ENCODE results near the gene DCAF5.
"Not testable (repeated sequence)": the region's sequence is repeated elsewhere in the genome, so short reads cannot be mapped to it uniquely, and the experiment has no call there.

The DCAF5 gene

GRCh38 chr14:69171569-69171968 is 18.6 kb upstream of the DCAF5 start:
- Histone ChIP-seq H3K4me3 (ENCODE audit: severe bottlenecking) (no peak overlapping the region), H3K9me3 (ENCODE audit: severe bottlenecking) (no peaks in the 10 kb centered on the region), H3K4me1 (ENCODE audit: insufficient read depth, poor library complexity, severe bottlenecking) (no peaks in the 10 kb centered on the region), H3K27ac (ENCODE audit: poor library complexity, severe bottlenecking) (no peak overlapping the region), H3K27me3 (ENCODE audit: insufficient read depth, poor library complexity, severe bottlenecking) (peaks cover 4% of the 10 kb centered on the region), H3K36me3 (ENCODE audit: low read depth) (no peaks in the 10 kb centered on the region)
- TF ChIP-seq, protein P1, sequence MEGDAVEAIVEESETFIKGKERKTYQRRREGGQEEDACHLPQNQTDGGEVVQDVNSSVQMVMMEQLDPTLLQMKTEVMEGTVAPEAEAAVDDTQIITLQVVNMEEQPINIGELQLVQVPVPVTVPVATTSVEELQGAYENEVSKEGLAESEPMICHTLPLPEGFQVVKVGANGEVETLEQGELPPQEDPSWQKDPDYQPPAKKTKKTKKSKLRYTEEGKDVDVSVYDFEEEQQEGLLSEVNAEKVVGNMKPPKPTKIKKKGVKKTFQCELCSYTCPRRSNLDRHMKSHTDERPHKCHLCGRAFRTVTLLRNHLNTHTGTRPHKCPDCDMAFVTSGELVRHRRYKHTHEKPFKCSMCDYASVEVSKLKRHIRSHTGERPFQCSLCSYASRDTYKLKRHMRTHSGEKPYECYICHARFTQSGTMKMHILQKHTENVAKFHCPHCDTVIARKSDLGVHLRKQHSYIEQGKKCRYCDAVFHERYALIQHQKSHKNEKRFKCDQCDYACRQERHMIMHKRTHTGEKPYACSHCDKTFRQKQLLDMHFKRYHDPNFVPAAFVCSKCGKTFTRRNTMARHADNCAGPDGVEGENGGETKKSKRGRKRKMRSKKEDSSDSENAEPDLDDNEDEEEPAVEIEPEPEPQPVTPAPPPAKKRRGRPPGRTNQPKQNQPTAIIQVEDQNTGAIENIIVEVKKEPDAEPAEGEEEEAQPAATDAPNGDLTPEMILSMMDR (IDR thresholded peaks at IDR 0.05; ENCODE audit: poor library complexity, severe bottlenecking), result no peak
- DNase-seq (ENCODE audit: low spot score) (no peak), ATAC-seq (ENCODE audit: low read depth) (no peak)

DNA sequence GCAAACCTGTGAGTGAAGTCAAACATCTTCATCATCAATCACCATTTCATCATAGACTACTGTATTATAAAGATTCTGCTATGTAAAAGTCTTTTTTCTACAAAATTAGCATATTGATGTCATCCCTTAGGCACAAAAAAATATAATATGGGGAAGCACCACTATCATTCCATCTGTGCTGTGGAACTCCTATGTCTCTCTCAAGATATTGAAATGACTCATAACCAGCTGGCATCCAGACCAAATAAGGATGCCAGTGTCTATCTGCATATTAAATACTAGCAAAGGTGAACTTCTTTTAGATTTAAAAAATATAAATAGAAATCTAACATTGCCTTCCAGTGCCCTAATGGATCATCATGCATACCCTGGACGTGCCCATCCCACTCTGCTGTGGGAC is 17.9 kb upstream of the DCAF5 start:
- no peak overlapping the region for H3K27ac ChIP-seq (ENCODE audit: poor library complexity, severe bottlenecking)
- TF ChIP-seq, protein P1 (IDR thresholded peaks at IDR 0.05; ENCODE audit: poor library complexity, severe bottlenecking), result no peak
- no peaks in the 10 kb centered on the region for H3K4me1 ChIP-seq (ENCODE audit: insufficient read depth, poor library complexity, severe bottlenecking)
- H3K9me3 ChIP-seq (ENCODE audit: severe bottlenecking), result no peaks in the 10 kb centered on the region
- DNase-seq (ENCODE audit: low spot score), result no peak
- ATAC-seq (ENCODE audit: low read depth), result peak; percentile 71; the same call in 2 of the 3 replicates
- H3K4me3 ChIP-seq (ENCODE audit: severe bottlenecking), result no peak overlapping the region
- H3K27me3 ChIP-seq (ENCODE audit: insufficient read depth, poor library complexity, severe bottlenecking), result peaks cover 4% of the 10 kb centered on the region
- H3K36me3 ChIP-seq (ENCODE audit: low read depth), result no peaks in the 10 kb centered on the region

DNA sequence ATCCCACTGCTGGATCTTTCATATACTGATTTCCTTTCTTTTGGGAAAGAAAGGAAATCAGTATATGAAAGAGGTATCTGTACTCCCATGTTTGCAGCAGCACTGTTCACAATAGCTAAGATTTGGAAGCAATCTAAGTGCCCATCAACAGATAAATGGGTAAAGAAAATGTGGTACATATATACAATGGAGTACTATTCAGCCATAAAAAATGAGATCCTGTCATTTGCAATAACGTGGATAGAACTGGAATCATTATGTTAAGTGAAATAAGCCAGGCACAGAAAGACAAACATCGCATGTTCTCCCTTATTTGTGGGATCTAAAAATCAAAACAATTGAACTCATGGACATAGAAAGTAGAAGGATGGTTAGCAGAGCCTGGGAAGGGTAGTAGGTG is 12.9 kb upstream of the DCAF5 start:
- H3K27me3 ChIP-seq (ENCODE audit: insufficient read depth, poor library complexity, severe bottlenecking); H3K36me3 ChIP-seq (ENCODE audit: low read depth); H3K27ac ChIP-seq (ENCODE audit: poor library complexity, severe bottlenecking); ATAC-seq (ENCODE audit: low read depth); H3K9me3 ChIP-seq (ENCODE audit: severe bottlenecking); DNase-seq (ENCODE audit: low spot score); H3K4me1 ChIP-seq (ENCODE audit: insufficient read depth, poor library complexity, severe bottlenecking); H3K4me3 ChIP-seq (ENCODE audit: severe bottlenecking): not testable (repeated sequence)

DNA sequence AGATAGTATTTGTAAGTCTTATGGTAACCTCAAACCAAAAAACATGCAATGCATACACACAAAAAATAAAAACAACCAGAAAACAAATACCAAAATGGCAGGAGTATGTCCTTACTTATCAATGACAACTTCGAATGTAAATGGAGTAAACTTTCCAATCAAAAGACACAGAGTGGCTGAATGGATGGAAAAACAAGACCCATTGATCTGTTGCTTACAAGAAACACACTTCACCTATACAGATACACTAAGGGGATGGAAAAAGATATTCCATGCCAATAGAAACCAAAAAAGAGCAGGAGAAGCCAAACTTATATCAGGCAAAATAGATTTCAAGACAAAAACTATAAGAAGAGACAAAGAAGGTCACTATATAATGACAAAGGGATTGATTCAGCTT is 8.7 kb upstream of the DCAF5 start:
- H3K36me3 ChIP-seq (ENCODE audit: low read depth), result no peaks in the 10 kb centered on the region
- no peak overlapping the region for H3K27ac ChIP-seq (ENCODE audit: poor library complexity, severe bottlenecking)
- no peak for DNase-seq (ENCODE audit: low spot score)
- no peaks in the 10 kb centered on the region for H3K4me1 ChIP-seq (ENCODE audit: insufficient read depth, poor library complexity, severe bottlenecking)
- TF ChIP-seq, protein P1 (IDR thresholded peaks at IDR 0.05; ENCODE audit: poor library complexity, severe bottlenecking), result no peak
- no peak overlapping the region for H3K4me3 ChIP-seq (ENCODE audit: severe bottlenecking)
- H3K27me3 ChIP-seq (ENCODE audit: insufficient read depth, poor library complexity, severe bottlenecking), result peaks cover 15% of the 10 kb centered on the region
- ATAC-seq (ENCODE audit: low read depth), result no peak
- no peaks in the 10 kb centered on the region for H3K9me3 ChIP-seq (ENCODE audit: severe bottlenecking)

GRCh38 chr14:69156224-69156623 is 3.3 kb upstream of the DCAF5 start:
- DNase-seq (ENCODE audit: low spot score) (no peak), ATAC-seq (ENCODE audit: low read depth) (no peak)
- H3K27me3 ChIP-seq (ENCODE audit: insufficient read depth, poor library complexity, severe bottlenecking), result peaks cover 15% of the 10 kb centered on the region
- no peak overlapping the region for H3K4me3 ChIP-seq (ENCODE audit: severe bottlenecking)
- H3K9me3 ChIP-seq (ENCODE audit: severe bottlenecking), result no peaks in the 10 kb centered on the region
- peaks cover 6% of the 10 kb centered on the region for H3K4me1 ChIP-seq (ENCODE audit: insufficient read depth, poor library complexity, severe bottlenecking)
- no peak overlapping the region for H3K27ac ChIP-seq (ENCODE audit: poor library complexity, severe bottlenecking)
- TF ChIP-seq, protein P1 (IDR thresholded peaks at IDR 0.05; ENCODE audit: poor library complexity, severe bottlenecking), result no peak
- H3K36me3 ChIP-seq (ENCODE audit: low read depth), result no peaks in the 10 kb centered on the region
